GM12801 (cell line): ENCODE data around the gene SH2D6.

Experiments used
- TF ChIP-seq, protein P1 (sequence below): IDR thresholded peaks from one replicate; pipeline ENCODE4 v1.5.1; 2011; ENCODE audit warnings: control low read depth; ENCODE audit not compliant: insufficient read length; ENCODE audit errors: extremely low read depth

The SH2D6 gene

DNA sequence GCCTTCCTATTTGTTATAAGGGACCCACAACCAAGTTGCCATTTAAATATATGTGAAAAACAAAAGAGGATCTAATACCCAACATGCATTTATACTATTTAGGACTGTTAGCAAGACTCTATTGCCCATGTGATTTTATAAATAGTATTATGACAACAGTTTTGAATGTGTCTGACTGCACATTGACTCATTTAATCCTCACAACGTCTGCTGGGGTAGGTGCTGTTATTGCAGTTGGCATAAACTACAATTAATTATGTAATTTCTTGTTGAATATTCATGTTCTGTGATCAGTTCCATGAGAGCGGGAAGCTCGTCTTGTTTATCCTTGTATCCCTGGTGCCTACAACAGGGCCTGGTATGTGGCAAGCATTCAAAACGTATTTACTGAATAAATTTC lies 53.7 kb downstream of the SH2D6 start:
- TF ChIP-seq, protein P1, sequence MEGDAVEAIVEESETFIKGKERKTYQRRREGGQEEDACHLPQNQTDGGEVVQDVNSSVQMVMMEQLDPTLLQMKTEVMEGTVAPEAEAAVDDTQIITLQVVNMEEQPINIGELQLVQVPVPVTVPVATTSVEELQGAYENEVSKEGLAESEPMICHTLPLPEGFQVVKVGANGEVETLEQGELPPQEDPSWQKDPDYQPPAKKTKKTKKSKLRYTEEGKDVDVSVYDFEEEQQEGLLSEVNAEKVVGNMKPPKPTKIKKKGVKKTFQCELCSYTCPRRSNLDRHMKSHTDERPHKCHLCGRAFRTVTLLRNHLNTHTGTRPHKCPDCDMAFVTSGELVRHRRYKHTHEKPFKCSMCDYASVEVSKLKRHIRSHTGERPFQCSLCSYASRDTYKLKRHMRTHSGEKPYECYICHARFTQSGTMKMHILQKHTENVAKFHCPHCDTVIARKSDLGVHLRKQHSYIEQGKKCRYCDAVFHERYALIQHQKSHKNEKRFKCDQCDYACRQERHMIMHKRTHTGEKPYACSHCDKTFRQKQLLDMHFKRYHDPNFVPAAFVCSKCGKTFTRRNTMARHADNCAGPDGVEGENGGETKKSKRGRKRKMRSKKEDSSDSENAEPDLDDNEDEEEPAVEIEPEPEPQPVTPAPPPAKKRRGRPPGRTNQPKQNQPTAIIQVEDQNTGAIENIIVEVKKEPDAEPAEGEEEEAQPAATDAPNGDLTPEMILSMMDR = no peak

DNA sequence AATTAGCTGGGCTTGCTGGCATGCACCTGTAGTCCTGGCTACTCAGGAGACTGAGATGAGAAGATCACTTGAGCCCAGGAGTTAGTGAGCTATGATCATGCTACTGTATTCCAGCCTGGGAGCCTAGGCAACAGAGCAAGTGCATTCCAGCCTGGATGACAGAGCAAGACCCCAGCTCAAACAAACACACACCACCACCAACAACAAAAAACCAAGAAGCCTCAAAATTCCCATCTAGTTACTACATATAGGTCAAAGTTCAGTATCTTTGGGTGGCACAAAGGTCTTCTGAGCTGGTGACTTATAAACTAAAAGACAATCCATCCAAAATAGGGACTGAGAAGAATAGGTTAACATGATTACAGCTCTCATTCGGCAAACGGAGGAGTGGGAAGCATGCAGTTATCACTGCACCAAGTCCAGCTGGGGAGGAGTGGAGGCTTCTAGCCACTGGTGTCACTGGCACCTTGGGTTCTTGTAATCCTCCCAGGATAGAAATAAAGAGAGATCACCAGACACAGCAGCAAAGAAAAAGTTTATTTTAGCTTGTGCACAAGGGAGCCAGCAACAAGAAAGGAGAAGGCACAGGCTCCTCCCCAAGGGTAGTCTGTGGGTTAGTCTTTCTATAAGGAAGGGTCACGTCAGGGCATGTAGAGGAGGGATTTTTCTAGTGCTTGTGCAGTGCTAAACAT lies 57.4 kb downstream of the SH2D6 start:
- TF ChIP-seq, protein P1 = no peak

DNA sequence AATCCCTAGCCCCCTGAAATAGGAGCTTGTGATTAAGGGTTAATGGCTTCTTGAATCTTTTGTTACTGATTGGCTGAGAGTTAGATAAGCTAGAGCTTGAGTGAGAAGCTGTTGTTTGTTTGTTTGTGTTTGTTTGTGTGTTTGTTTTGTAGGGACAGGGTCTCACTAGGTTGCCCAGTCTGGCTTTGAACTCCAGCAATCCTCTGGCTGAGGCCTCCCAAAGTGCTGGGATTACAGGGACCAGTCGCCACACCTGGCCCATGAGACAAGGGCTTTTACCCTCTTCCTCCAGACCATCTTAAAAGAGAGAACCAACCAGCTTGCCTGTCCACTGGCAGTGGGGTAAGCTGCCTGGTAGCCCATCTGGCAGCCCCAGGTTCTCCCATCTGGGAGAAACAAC lies 58.1 kb downstream of the SH2D6 start:
- TF ChIP-seq, protein P1 = no peak

DNA sequence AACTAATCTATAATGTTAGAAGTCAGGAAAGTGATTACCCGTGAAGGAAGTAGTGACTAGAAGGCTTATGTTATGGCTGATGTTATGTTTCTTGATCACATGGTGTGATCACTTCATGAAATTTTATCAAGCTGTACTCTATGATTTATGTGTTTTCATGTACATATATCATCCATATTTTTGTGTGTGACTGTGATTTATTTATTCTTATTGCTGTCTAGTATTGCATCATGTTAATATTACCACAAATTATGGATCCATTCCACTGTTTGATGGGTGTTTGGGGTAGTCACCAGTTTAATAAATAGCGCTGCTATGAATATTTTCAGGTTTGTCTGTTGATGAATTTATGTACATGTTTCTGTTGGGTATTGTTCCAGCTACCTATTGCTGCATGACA lies 59.4 kb downstream of the SH2D6 start:
- TF ChIP-seq, protein P1 = no peak

DNA sequence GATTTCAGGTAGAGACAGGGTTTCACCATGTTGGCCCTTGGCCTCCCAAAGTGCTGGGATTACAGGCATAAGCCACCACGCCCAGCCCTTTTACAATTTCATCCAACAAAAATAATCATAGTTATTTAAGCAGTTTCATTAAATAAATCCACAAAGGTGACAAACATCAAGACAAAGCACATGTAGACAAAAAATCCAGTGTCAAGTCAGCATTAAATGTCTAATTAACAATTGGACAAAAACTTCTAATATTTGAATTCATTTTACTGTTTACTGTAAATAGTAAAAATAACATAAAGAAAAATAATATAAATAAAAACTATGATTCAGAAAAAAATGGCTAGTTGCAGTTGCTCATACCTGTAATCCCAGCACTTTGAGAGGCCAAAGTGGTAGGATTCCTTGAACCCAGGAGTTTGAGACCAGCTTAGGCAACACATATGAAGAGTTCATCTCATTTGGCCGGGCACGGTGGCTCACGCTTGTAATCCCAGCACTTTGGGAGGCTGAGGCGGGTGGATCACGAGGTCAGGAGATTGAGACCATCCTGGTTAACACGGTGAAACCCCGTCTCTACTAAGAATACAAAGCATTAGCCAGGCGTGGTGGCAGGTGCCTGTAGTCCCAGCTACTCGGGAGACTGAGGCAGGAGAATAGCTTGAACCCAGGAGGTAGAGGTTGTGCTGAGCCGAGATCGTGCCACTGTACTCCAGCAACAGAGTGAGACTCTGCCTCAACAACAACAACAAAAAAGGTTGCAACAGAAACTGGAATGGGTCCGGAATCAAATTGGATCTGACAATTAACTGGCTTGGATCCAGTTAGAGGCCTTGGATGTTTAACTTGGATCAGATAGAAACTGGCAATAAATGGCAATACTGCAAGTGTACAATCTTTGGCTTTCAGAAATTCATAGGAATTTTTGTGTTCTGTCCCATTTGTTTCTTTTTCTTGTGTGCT lies 63.6 kb downstream of the SH2D6 start:
- TF ChIP-seq, protein P1 = no peak

DNA sequence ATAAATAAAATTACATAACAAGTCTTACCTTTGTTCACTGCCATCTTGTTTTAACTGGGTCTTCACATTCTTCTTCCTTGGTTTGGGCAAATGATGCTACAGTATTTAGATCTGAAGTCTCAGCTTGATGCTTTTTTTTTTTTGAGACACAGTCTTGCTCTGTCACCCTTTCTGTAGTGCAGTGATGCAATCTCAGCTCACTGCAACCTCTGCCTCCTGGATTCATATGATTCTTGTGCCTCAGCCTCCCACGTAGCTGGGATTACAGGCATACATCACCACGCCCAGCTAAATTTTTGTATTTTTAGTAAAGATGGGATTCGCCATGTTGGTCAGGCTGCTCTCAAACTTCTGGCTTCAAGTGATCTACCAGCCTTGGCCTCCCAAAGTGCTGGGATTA lies 67.3 kb downstream of the SH2D6 start:
- TF ChIP-seq, protein P1 = no peak
